ENCODE measurements around the gene MINDY4.

Gene MINDY4

GRCh38 chr7:30934732-30935568 lies 163.7 kb downstream of the MINDY4 start:
- no peak for DNase-seq

- no peak for DNase-seq
These were observed 164.3 kb downstream of the MINDY4 start for GRCh38 chr7:30935569-30935877.

GRCh38 chr7:30936650-30937245 lies 165.5 kb downstream of the MINDY4 start:
- DNase-seq, result peak; percentile 37

GRCh38 chr7:30937416-30937815 lies 166.2 kb downstream of the MINDY4 start:
- no peak for DNase-seq

- peak; percentile 92 for DNase-seq
These were observed 167.5 kb downstream of the MINDY4 start for GRCh38 chr7:30938435-30939316.

GRCh38 chr7:30941582-30942323 lies 170.5 kb downstream of the MINDY4 start:
- no peak for DNase-seq
